GM12801 (cell line): ENCODE data around the gene FBXL2.

Experiments
- CTCF ChIP-seq: IDR thresholded peaks from one replicate; pipeline ENCODE4 v1.5.1; 2011; ENCODE audit warnings: control low read depth; ENCODE audit not compliant: insufficient read length; ENCODE audit errors: extremely low read depth

The FBXL2 gene

GRCh38 chr3:33315826-33316225 is 38.6 kb downstream of the FBXL2 start:
- TF ChIP-seq CTCF, result no peak

- TF ChIP-seq CTCF, result no peak
Measured at GRCh38 chr3:33317963-33318709, 40.9 kb downstream of the FBXL2 start.

- TF ChIP-seq CTCF, result no peak
Measured at GRCh38 chr3:33318710-33319380, 41.6 kb downstream of the FBXL2 start.

- TF ChIP-seq CTCF, result no peak
Measured at GRCh38 chr3:33322412-33322811, 45.2 kb downstream of the FBXL2 start.

GRCh38 chr3:33331414-33331813 is 54.2 kb downstream of the FBXL2 start:
- no peak for TF ChIP-seq CTCF

GRCh38 chr3:33334364-33334763 is 57.1 kb downstream of the FBXL2 start:
- TF ChIP-seq CTCF, result no peak

- no peak for TF ChIP-seq CTCF
Measured at GRCh38 chr3:33339758-33340157, 62.5 kb downstream of the FBXL2 start.
